Measurements from ENCODE around the gene NLRC5. TPM values are rescaled to one million over a fixed set of nuclear protein-coding genes. Genes with fewer than 3 reads are reported as not detected.

Gene NLRC5, protein sequence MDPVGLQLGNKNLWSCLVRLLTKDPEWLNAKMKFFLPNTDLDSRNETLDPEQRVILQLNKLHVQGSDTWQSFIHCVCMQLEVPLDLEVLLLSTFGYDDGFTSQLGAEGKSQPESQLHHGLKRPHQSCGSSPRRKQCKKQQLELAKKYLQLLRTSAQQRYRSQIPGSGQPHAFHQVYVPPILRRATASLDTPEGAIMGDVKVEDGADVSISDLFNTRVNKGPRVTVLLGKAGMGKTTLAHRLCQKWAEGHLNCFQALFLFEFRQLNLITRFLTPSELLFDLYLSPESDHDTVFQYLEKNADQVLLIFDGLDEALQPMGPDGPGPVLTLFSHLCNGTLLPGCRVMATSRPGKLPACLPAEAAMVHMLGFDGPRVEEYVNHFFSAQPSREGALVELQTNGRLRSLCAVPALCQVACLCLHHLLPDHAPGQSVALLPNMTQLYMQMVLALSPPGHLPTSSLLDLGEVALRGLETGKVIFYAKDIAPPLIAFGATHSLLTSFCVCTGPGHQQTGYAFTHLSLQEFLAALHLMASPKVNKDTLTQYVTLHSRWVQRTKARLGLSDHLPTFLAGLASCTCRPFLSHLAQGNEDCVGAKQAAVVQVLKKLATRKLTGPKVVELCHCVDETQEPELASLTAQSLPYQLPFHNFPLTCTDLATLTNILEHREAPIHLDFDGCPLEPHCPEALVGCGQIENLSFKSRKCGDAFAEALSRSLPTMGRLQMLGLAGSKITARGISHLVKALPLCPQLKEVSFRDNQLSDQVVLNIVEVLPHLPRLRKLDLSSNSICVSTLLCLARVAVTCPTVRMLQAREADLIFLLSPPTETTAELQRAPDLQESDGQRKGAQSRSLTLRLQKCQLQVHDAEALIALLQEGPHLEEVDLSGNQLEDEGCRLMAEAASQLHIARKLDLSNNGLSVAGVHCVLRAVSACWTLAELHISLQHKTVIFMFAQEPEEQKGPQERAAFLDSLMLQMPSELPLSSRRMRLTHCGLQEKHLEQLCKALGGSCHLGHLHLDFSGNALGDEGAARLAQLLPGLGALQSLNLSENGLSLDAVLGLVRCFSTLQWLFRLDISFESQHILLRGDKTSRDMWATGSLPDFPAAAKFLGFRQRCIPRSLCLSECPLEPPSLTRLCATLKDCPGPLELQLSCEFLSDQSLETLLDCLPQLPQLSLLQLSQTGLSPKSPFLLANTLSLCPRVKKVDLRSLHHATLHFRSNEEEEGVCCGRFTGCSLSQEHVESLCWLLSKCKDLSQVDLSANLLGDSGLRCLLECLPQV (N-terminal part only)
- total RNA-seq: 100 to 1,000 TPM; 135 to 153 TPM

DNA sequence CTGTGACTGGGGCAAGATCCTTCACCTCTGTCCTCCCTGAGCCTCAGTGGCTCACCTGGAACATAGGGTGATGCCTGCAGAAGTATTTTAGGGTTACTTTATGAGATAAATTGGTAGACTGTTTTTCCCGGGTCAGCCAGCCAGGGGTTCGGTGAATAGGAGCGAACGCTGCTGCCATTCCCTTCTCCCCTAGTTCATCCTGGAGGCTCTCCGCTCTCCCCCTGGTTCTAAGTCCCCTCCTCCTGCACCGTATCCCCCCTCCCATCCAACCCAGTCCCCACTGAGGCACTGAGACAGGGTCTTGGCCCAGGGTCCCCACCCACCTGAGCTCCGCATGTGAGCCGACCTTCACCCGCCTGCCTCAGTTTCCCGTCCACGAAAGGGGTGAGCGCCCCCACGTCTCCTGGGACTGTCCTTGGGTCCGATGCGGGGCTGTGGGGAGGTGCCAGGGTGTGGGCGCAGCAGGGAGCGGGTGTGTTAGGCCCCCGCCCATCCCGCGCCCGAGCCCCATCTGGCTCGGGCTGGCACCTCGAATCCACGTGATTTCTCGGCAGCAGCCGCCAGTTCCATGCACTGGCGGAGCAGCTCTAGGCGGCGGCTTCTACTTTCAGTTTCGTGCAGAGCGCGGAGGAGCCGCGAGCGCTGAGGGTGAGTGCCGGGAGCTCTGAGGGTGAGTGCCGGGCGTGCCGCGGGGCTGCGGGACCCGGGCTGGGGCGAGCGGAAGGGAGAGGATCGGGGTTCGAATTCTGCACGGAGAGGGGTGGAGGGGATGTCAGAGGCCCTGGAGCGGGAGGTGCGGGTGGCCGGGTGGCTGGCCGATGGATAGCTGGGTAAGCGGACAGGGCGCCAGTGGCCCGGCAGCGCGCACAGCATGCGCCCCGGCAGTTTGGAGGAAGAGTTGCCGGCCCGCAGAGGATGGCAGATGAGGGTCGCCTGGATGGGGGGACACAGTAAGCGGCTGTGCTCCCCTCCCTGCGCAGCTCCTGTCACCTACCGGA lies at the start of gene NLRC5:
TSS of gene NLRC5 (plus strand) at position 610 of the 998 bp plus-strand sequence. CDS start 31,156 bp downstream, outside the sequence.
- ChIA-PET CTCF (interaction anchor here (0.6 to 1.7 kb wide), 12 partner anchors 15 to 122 kb away, joined by 3 to 9 read pairs (median 4); no protein-coding TSS in a partner anchor), POLR2A (interaction anchor here (0.6 to 21.4 kb wide), 30 partner anchors 8 to 795 kb away, joined by 3 to 367 read pairs (median 4); partner anchors contain the start of genes HERPUD1, PSME3IP1 and RSPRY1)
- Mint-ChIP-seq H3K4me3 (peak within 1 kb of the TSS; percentile 97), H3K9me3 (no peaks in the 10 kb centered on the region), H3K36me3 (ENCODE audit: low read depth) (peaks cover 68% of the 10 kb centered on the region), H3K4me1 (ENCODE audit: low read depth) (peaks cover 58% of the 10 kb centered on the region), H3K27me3 (no peaks in the 10 kb centered on the region), H3K27ac (peak within 1 kb of the TSS; percentile 99)
- DNase-seq: peak; percentile 95
- TF ChIP-seq, protein P1, sequence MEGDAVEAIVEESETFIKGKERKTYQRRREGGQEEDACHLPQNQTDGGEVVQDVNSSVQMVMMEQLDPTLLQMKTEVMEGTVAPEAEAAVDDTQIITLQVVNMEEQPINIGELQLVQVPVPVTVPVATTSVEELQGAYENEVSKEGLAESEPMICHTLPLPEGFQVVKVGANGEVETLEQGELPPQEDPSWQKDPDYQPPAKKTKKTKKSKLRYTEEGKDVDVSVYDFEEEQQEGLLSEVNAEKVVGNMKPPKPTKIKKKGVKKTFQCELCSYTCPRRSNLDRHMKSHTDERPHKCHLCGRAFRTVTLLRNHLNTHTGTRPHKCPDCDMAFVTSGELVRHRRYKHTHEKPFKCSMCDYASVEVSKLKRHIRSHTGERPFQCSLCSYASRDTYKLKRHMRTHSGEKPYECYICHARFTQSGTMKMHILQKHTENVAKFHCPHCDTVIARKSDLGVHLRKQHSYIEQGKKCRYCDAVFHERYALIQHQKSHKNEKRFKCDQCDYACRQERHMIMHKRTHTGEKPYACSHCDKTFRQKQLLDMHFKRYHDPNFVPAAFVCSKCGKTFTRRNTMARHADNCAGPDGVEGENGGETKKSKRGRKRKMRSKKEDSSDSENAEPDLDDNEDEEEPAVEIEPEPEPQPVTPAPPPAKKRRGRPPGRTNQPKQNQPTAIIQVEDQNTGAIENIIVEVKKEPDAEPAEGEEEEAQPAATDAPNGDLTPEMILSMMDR (IDR thresholded peaks at IDR 0.05): no peak
- peak; percentile 71 for ATAC-seq
- intact Hi-C loops (cut with micrococcal nuclease): no loop called here

GRCh38 chr16:56939801-56940200 lies 49.6 kb upstream of the NLRC5 start:
- Mint-ChIP-seq H3K4me1 (ENCODE audit: low read depth) (peaks cover 87% of the 10 kb centered on the region), H3K27ac (peak overlapping the region; percentile 95), H3K27me3 (no peaks in the 10 kb centered on the region), H3K9me3 (no peaks in the 10 kb centered on the region), H3K4me3 (peak overlapping the region; percentile 54), H3K36me3 (ENCODE audit: low read depth) (peaks cover 91% of the 10 kb centered on the region)
- TF ChIP-seq, protein P1 (IDR thresholded peaks at IDR 0.05): no peak
- ATAC-seq (peak; percentile 2), DNase-seq (peak; percentile 45)
- intact Hi-C loops (cut with micrococcal nuclease): loop anchor here (5.0 kb wide), 1 partner anchor 72 kb away; the partner anchor contains the start of gene SLC12A3
- ChIA-PET CTCF (interaction anchor here (1.8 to 4.8 kb wide), 2 partner anchors 12 to 25 kb away, joined by 7 to 19 read pairs; no protein-coding TSS in a partner anchor), POLR2A (interaction anchor here (0.5 to 2.1 kb wide), 9 partner anchors 9 to 83 kb away, joined by 3 to 11 read pairs (median 4); no protein-coding TSS in a partner anchor)

DNA sequence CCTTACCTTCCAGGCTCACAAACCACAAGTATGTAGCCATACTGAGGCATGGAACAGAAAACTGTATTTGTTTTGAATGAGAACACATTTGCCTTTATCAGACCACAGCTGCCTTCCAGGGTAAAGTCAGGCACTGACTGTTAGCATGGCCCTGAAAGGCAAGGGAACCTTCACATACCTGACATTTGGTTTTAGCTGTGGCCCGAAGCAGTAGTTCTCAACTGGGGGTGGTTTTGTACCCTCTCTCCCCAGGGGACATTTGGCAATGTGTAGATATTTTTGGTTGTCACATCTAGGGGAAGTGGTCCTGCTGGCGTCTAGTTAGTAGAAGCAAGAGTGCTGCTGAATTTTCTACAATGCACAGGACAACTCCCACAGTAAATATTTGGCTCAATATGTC lies 48.3 kb upstream of the NLRC5 start:
- Mint-ChIP-seq H3K4me3 (no peak overlapping the region), H3K36me3 (ENCODE audit: low read depth) (peaks cover 80% of the 10 kb centered on the region), H3K4me1 (ENCODE audit: low read depth) (peaks cover 85% of the 10 kb centered on the region), H3K9me3 (no peaks in the 10 kb centered on the region), H3K27me3 (no peaks in the 10 kb centered on the region), H3K27ac (peak overlapping the region; percentile 95)
- DNase-seq: no peak
- POLR2A ChIA-PET: interaction anchor here (0.6 to 8.2 kb wide), 14 partner anchors 7 to 100 kb away, joined by 3 to 145 read pairs (median 4); partner anchors contain the start of genes HERPUD1 and NLRC5
- ATAC-seq: no peak
- TF ChIP-seq, protein P1 (IDR thresholded peaks at IDR 0.05): no peak
- intact Hi-C loops (cut with micrococcal nuclease): no loop called here
- CTCF ChIA-PET: interaction anchor here (0.6 to 1.7 kb wide), 5 partner anchors 10 to 74 kb away, joined by 3 to 6 read pairs (median 3); no protein-coding TSS in a partner anchor
